Keratinocyte (primary cell): ENCODE results near the gene NFIL3. TPM values are rescaled to one million over a fixed set of nuclear protein-coding genes. Genes with fewer than 3 reads are reported as not detected.

Experiments used
- DNase-seq: peaks from one replicate; pipeline ENCODE4 v3.0.0-alpha.2; 2011; ENCODE audit warnings: low read depth, missing footprints, low spot score
- FAIRE-seq: peaks from 2 replicates; lab custom pipeline; 2011; peaks lifted over from hg19 to GRCh38; lab: Jason Lieb, UNC
- H2AFZ ChIP-seq: 2 replicates; pipeline ENCODE4 v1.6.0; 2012; ENCODE audit warnings: low read length, control low read depth, inconsistent platforms; ENCODE audit not compliant: control insufficient read depth
- H3K27ac ChIP-seq: 2 replicates; pipeline ENCODE4 v1.5.1; 2011; ENCODE audit warnings: low read length; ENCODE audit not compliant: control insufficient read depth, insufficient read depth
- H3K27me3 ChIP-seq: 3 replicates; pipeline ENCODE4 v1.6.0; 2011; ENCODE audit warnings: low read length; ENCODE audit not compliant: control insufficient read depth, insufficient read depth; ENCODE audit errors: extremely low read depth
- H3K36me3 ChIP-seq, 2 experiments: 2 replicates in 1 of 2; 3 replicates in 1 of 2; pipeline ENCODE4 v1.5.1; 2011; ENCODE audit warnings: low read length in 2 of 2, mild to moderate bottlenecking in 1 of 2; ENCODE audit not compliant: control insufficient read depth in 2 of 2, insufficient read depth in 2 of 2; ENCODE audit errors: extremely low read depth in 1 of 2
- H3K4me1 ChIP-seq: 3 replicates; pipeline ENCODE4 v1.5.1; 2011; ENCODE audit warnings: low read length; ENCODE audit not compliant: control insufficient read depth, insufficient read depth; ENCODE audit errors: extremely low read depth
- H3K4me2 ChIP-seq: 3 replicates; pipeline ENCODE4 v1.6.0; 2011; ENCODE audit warnings: low read depth, low read length; ENCODE audit not compliant: control insufficient read depth, insufficient read depth; ENCODE audit errors: extremely low read depth
- H3K4me3 ChIP-seq, 3 experiments: fragments of 200-600 bp in 1 of 3; sonication (generic) in 1 of 3; 2 replicates in 2 of 3; 3 replicates in 1 of 3; pipeline ENCODE4 v1.5.1; 2011 to 2016; ENCODE audit warnings: low read length in 3 of 3, mild to moderate bottlenecking in 3 of 3, control low read depth in 2 of 3, inconsistent platforms in 1 of 3, low read depth in 1 of 3, mixed read lengths in 1 of 3, mixed run types in 1 of 3, moderate library complexity in 1 of 3; ENCODE audit not compliant: control insufficient read depth in 2 of 3, insufficient read depth in 2 of 3; ENCODE audit errors: extremely low read depth in 1 of 3
- H3K79me2 ChIP-seq: 2 replicates; pipeline ENCODE4 v1.6.0; 2012; ENCODE audit warnings: low read length; ENCODE audit not compliant: control insufficient read depth, insufficient read depth
- H3K9ac ChIP-seq: 3 replicates; pipeline ENCODE4 v1.6.0; 2011; ENCODE audit warnings: low read length; ENCODE audit not compliant: control insufficient read depth, insufficient read depth; ENCODE audit errors: extremely low read depth
- H3K9me1 ChIP-seq: 3 replicates; pipeline ENCODE4 v1.6.0; 2011; ENCODE audit warnings: low read length; ENCODE audit not compliant: control insufficient read depth, insufficient read depth; ENCODE audit errors: extremely low read depth
- H3K9me3 ChIP-seq: 2 replicates; pipeline ENCODE4 v1.5.1; 2012; ENCODE audit warnings: low read depth, low read length; ENCODE audit not compliant: control insufficient read depth
- H4K20me1 ChIP-seq: 3 replicates; pipeline ENCODE4 v1.6.0; 2011; ENCODE audit warnings: low read length; ENCODE audit not compliant: control insufficient read depth, insufficient read depth; ENCODE audit errors: extremely low read depth
- CTCF ChIP-seq, 3 experiments: IDR thresholded peaks in 1 of 3; conservative IDR thresholded peaks in 1 of 3; optimal IDR thresholded peaks in 1 of 3; 2 replicates in 2 of 3; 3 replicates in 1 of 3; pipeline versions ENCODE3 to v1.5.1; 2011; ENCODE audit warnings: low read length in 3 of 3, mild to moderate bottlenecking in 3 of 3, moderate library complexity in 2 of 3, control low read depth in 1 of 3, inconsistent platforms in 1 of 3; ENCODE audit not compliant: insufficient read depth in 2 of 3; ENCODE audit errors: extremely low read depth in 1 of 3
- EZH2 ChIP-seq: IDR thresholded peaks from one replicate; pipeline ENCODE4 v1.6.1; 2012; ENCODE audit warnings: inconsistent platforms, mild to moderate bottlenecking, low read length, moderate library complexity
- dilution Hi-C: fragments of 300-500 bp; cut with MboI; formaldehyde crosslinking; loops from one replicate; pipeline ENCODE4 v1.7.0; 2020; ENCODE audit warnings: low sequenced_read_pairs; ENCODE audit not compliant: extremely low pct_ligation_motif_present
- polyA plus RNA-seq, 5 experiments: library from polyadenylated mRNA; depleted of rRNA in 3 of 5; stranded (reverse) in 3 of 5; stranded (forward) in 1 of 5; unstranded in 1 of 5; fragments of >200 nt; gene quantifications; 1 replicate in 1 of 5; 2 replicates in 3 of 5; 3 replicates in 1 of 5; pipeline versions ENCODE4 v1.2.1 to v1.2.3, GENCODE V29; 2011 to 2012; ENCODE audit warnings: missing spikeins in 2 of 5, low read depth in 1 of 5, low replicate concordance in 1 of 5

NFIL3 gene
- polyA plus RNA-seq, 1 donor (not counting 4 experiments of a cell fraction or from before 2014, with no cell fraction given), result 9.3 TPM

GRCh38 chr9:91408475-91408874, 15.2 kb downstream of the NFIL3 start:
- no peak for FAIRE-seq
- Histone ChIP-seq H3K27ac (no peak overlapping the region), H3K9me3 (no peaks in the 10 kb centered on the region)

GRCh38 chr9:91407580-91408318, 15.9 kb downstream of the NFIL3 start:
- H4K20me1 ChIP-seq, result no peaks in the 10 kb centered on the region
- no peaks in the 10 kb centered on the region for H3K9me3 ChIP-seq
- no peak overlapping the region for H2AFZ ChIP-seq
- FAIRE-seq (no peak), DNase-seq (no peak)
- dilution Hi-C loops, result no loop called here
- H3K4me1 ChIP-seq, result no peaks in the 10 kb centered on the region
- no peak overlapping the region for H3K27ac ChIP-seq
- H3K79me2 ChIP-seq, result no peaks in the 10 kb centered on the region
- TF ChIP-seq EZH2, result no peak
- no peak for TF ChIP-seq CTCF (optimal IDR thresholded peaks at IDR 0.05 in 1 of 3, IDR thresholded peaks at IDR 0.05 in 1 of 3, conservative IDR thresholded peaks at IDR 0.05 in 1 of 3; ENCODE audit: extremely low read depth in 1 of 3, insufficient read depth in 2 of 3, low read length in 3 of 3)
- H3K9me1 ChIP-seq, result no peaks in the 10 kb centered on the region
- no peak overlapping the region for H3K4me3 ChIP-seq
- H3K36me3 ChIP-seq, result peaks cover 3 to 12% of the 10 kb centered on the region in 2 experiments
- H3K4me2 ChIP-seq, result no peak overlapping the region
- H3K9ac ChIP-seq, result no peak overlapping the region
- H3K27me3 ChIP-seq, result no peaks in the 10 kb centered on the region

More at GRCh38 chr9:91408475-91408874, 15.2 kb downstream of the NFIL3 start:
- Histone ChIP-seq H4K20me1 (no peaks in the 10 kb centered on the region), H3K4me2 (no peak overlapping the region), H3K9me1 (no peaks in the 10 kb centered on the region), H3K79me2 (no peaks in the 10 kb centered on the region), H3K9ac (no peak overlapping the region), H2AFZ (no peak overlapping the region), H3K4me3 (no peak overlapping the region), H3K27me3 (no peaks in the 10 kb centered on the region), H3K4me1 (no peaks in the 10 kb centered on the region), H3K36me3 (peaks cover 3 to 12% of the 10 kb centered on the region in 2 experiments)
- dilution Hi-C loops, result no loop called here
- TF ChIP-seq EZH2, result no peak
- no peak for DNase-seq
